ENCODE measurements around the gene CPXM1. TPM values are rescaled to one million over a fixed set of nuclear protein-coding genes. Genes with fewer than 3 reads are reported as not detected.

CPXM1 gene
- total RNA-seq, 1 experiment from 2014 or later, result 0.17 TPM

- Histone ChIP-seq H2AFZ (ENCODE audit: low read depth, low read length, poor library complexity, severe bottlenecking) (no peak overlapping the region), H3K4me3 (replicated peaks in 1 of 2; ENCODE audit: low read depth in 1 of 2, low read length in 2 of 2) (no peak overlapping the region), H3K9me3 (ENCODE audit: control insufficient read depth in 1 of 2, insufficient read depth in 1 of 2, low read depth in 1 of 2, low read length in 2 of 2) (no peaks in the 10 kb centered on the region), H3K79me2 (ENCODE audit: insufficient read depth, low read length) (peaks cover 5% of the 10 kb centered on the region), H4K20me1 (ENCODE audit: insufficient read depth) (no peaks in the 10 kb centered on the region), H3K27me3 (ENCODE audit: insufficient read depth, low read length) (no peaks in the 10 kb centered on the region), H3K36me3 (ENCODE audit: control insufficient read depth in 1 of 2, insufficient read depth in 2 of 2, low read length in 2 of 2) (no peaks in the 10 kb centered on the region), H3K4me1 (ENCODE audit: control insufficient read depth in 1 of 2, insufficient read depth in 2 of 2, low read length in 2 of 2) (peaks cover 8% of the 10 kb centered on the region in 2 experiments; a peak in 3 of 4 replicates), H3K9me2 (ENCODE audit: insufficient read depth) (no peaks in the 10 kb centered on the region), H3K4me2 (ENCODE audit: low read length) (no peak overlapping the region), H3K27ac (ENCODE audit: low read depth, low read length) (no peak overlapping the region), H3K9ac (ENCODE audit: low read length) (no peak overlapping the region)
- ATAC-seq, result no peak
- BruUV-seq (replicated peaks), result no TSS peak
- ChIA-PET CTCF (no interaction called here), POLR2A (no interaction called here), RAD21 (ENCODE audit: low non-redundant PET in 1 of 2, low total read pairs in 2 of 2, uncharacterized antibody in 2 of 2, unreplicated experiment in 2 of 2) (no interaction called here)
- no peak for DNase-seq (ENCODE audit: low read depth, low spot score)
- intact Hi-C loops (cut with micrococcal nuclease), result no loop called here
- TF ChIP-seq CTCF (IDR thresholded peaks at IDR 0.05 in 2 of 3, conservative IDR thresholded peaks at IDR 0.05 in 1 of 3; ENCODE audit: borderline replicate concordance in 1 of 3, insufficient read depth in 1 of 3, low read depth in 2 of 3, low read length in 2 of 3) (no peak), ZNF274 (IDR thresholded peaks at IDR 0.05; ENCODE audit: low read depth, low read length) (no peak), EGR1 (IDR thresholded peaks at IDR 0.05; ENCODE audit: low read depth) (no peak), SP1 (IDR thresholded peaks at IDR 0.05; ENCODE audit: low read depth) (no peak), ELF1 (IDR thresholded peaks at IDR 0.05; ENCODE audit: borderline replicate concordance, low read depth) (no peak), SIN3A (IDR thresholded peaks at IDR 0.05; ENCODE audit: low read depth) (no peak), ZFX (IDR thresholded peaks at IDR 0.05) (no peak), JUND (IDR thresholded peaks at IDR 0.05) (no peak)
These were observed 45.2 kb upstream of the CPXM1 start for GRCh38 chr20:2845607-2846006.

- POLR2A ChIA-PET, result no interaction called here
- no peaks in the 10 kb centered on the region for H3K36me3 ChIP-seq (ENCODE audit: control insufficient read depth in 1 of 2, insufficient read depth in 2 of 2, low read length in 2 of 2)
- RAD21 ChIA-PET (ENCODE audit: low non-redundant PET in 1 of 2, low total read pairs in 2 of 2, uncharacterized antibody in 2 of 2, unreplicated experiment in 2 of 2), result no interaction called here
- H3K9ac ChIP-seq (ENCODE audit: low read length), result peak overlapping the region; percentile 81
- peaks cover 12% of the 10 kb centered on the region for H3K79me2 ChIP-seq (ENCODE audit: insufficient read depth, low read length)
- H3K4me2 ChIP-seq (ENCODE audit: low read length), result peak overlapping the region; percentile 98
- H3K4me3 ChIP-seq (replicated peaks in 1 of 2; ENCODE audit: low read depth in 1 of 2, low read length in 2 of 2), result peak overlapping the region; percentile 73 to 96
- H2AFZ ChIP-seq (ENCODE audit: low read depth, low read length, poor library complexity, severe bottlenecking), result peak overlapping the region; percentile 45
- intact Hi-C loops (cut with micrococcal nuclease), result no loop called here
- TSS peak; percentile 72 for BruUV-seq (replicated peaks)
- DNase-seq (ENCODE audit: low read depth, low spot score) (no peak), ATAC-seq (peak; percentile 71)
- no peaks in the 10 kb centered on the region for H3K27me3 ChIP-seq (ENCODE audit: insufficient read depth, low read length)
- CTCF ChIA-PET, result interaction anchor here (0.9 to 1.1 kb wide), 2 partner anchors 88 to 160 kb away, joined by 3 to 4 read pairs; no protein-coding TSS in a partner anchor
- H4K20me1 ChIP-seq (ENCODE audit: insufficient read depth), result no peaks in the 10 kb centered on the region
- H3K9me2 ChIP-seq (ENCODE audit: insufficient read depth), result no peaks in the 10 kb centered on the region
- peak overlapping the region; percentile 97 for H3K27ac ChIP-seq (ENCODE audit: low read depth, low read length)
- no peaks in the 10 kb centered on the region for H3K9me3 ChIP-seq (ENCODE audit: control insufficient read depth in 1 of 2, insufficient read depth in 1 of 2, low read depth in 1 of 2, low read length in 2 of 2)
- peaks cover 13 to 20% of the 10 kb centered on the region in 2 experiments; a peak in 3 of 4 replicates for H3K4me1 ChIP-seq (ENCODE audit: control insufficient read depth in 1 of 2, insufficient read depth in 2 of 2, low read length in 2 of 2)
- no peak for TF ChIP-seq FOSL1 (IDR thresholded peaks at IDR 0.05; ENCODE audit: low read depth)
- no peak for TF ChIP-seq CTCF (IDR thresholded peaks at IDR 0.05 in 2 of 3, conservative IDR thresholded peaks at IDR 0.05 in 1 of 3; ENCODE audit: borderline replicate concordance in 1 of 3, insufficient read depth in 1 of 3, low read depth in 2 of 3, low read length in 2 of 3)
- no peak for TF ChIP-seq SP1 (IDR thresholded peaks at IDR 0.05; ENCODE audit: low read depth)
- no peak for TF ChIP-seq TCF7L2 (IDR thresholded peaks at IDR 0.05; ENCODE audit: borderline replicate concordance, extremely low read depth, insufficient read depth, insufficient read length)
- TF ChIP-seq CEBPB (IDR thresholded peaks at IDR 0.05; ENCODE audit: low read depth), result no peak
- no peak for TF ChIP-seq RAD21 (IDR thresholded peaks at IDR 0.05; ENCODE audit: low read depth)
- no peak for TF ChIP-seq EZH2 (IDR thresholded peaks at IDR 0.05)
- no peak for TF ChIP-seq CBX3 (IDR thresholded peaks at IDR 0.05; ENCODE audit: low read depth)
These were observed 40.6 kb upstream of the CPXM1 start for GRCh38 chr20:2840967-2841531.
